ENCODE measurements around the gene NAALADL2.

DNA sequence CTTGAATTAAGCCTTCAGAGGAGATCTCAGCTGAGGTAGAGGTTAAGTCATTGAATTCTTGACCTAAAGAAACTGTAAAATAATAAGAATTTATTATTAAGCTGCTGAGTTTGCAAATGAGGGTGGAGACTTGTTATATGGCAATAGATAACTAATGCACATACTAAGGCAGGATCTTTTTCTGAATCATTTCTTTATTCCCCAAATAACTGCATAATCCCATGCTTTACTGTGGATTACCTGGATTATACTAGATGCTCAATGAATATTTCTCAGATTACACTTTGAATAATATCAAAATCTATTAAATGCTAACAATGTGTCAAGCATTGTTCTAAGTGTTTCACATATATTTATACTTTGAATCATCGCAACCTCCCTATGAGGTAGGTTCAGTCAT, 532.5 kb downstream of the NAALADL2 start:
- TF ChIP-seq CTCF (IDR thresholded peaks at IDR 0.05; ENCODE audit: low read depth, low read length, missing input control) (no peak), EGR1 (IDR thresholded peaks at IDR 0.05; ENCODE audit: low read depth in 2 of 2) (no peak), ATF3 (IDR thresholded peaks at IDR 0.05) (no peak), MAX (IDR thresholded peaks at IDR 0.05) (no peak), JUND (IDR thresholded peaks at IDR 0.05) (no peak), TAF1 (conservative IDR thresholded peaks at IDR 0.05) (no peak), SP1 (IDR thresholded peaks at IDR 0.05) (no peak), ZBTB33 (IDR thresholded peaks at IDR 0.05) (no peak), YY1 (IDR thresholded peaks at IDR 0.05) (no peak), REST (IDR thresholded peaks at IDR 0.05) (no peak), RAD21 (IDR thresholded peaks at IDR 0.05) (no peak), FOXA1 (IDR thresholded peaks at IDR 0.05) (no peak)

All from liver (tissue), 3 donors.